Measurements from ENCODE around the gene PHLDB2.

Gene PHLDB2

DNA sequence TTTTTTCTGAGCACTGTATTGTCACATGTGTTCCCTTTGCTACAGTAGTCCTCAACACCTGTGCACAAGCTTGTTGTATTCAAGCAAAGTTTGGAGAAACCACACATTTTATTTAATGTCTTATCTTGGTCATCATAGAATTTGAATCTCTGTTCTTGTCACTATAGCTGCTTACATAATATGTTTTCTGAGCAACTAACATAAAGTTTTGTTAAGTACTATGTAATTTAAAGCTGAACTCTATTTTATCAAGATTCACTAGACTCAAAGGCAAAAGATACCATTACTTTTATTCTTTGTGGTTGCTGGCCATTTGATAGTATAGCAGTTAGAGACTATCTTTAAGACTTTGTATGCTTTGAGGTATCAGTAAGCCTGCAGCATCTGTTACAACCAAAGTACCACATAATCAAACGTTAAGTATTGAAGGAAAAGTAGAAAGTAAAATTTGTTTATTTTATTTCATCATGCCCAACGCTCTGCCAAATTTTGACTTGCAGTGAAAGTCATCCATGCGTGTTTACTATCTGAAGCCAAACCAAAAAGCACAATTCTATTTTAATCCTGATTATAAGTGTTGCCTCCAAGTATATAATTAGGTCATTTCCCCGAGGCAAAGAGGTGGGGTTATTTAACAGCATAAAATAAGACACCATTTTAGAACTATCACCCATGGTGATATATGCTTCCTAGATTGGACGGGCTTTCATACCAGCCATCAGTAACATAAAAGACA lies 109.4 kb downstream of the PHLDB2 start:
- no peak for DNase-seq

GRCh38 chr3:111970376-111970775 lies 111.3 kb downstream of the PHLDB2 start:
- DNase-seq, result no peak

GRCh38 chr3:111971533-111972130 lies 112.6 kb downstream of the PHLDB2 start:
- no peak for DNase-seq

- DNase-seq, result no peak
Measured at GRCh38 chr3:111972891-111973290, 113.8 kb downstream of the PHLDB2 start.

- DNase-seq, result no peak
Measured at GRCh38 chr3:111975131-111975530, 116.1 kb downstream of the PHLDB2 start.

- DNase-seq, result no peak
Measured at GRCh38 chr3:111976254-111976653, 117.2 kb downstream of the PHLDB2 start.

- peak; percentile 98 for DNase-seq
Measured at GRCh38 chr3:111978583-111979433, 119.7 kb downstream of the PHLDB2 start, which contains the start of gene ABHD10. ABHD10 (plus strand) TSS chr3:111979026; CDS start chr3:111979062, 36 bp downstream.

DNA sequence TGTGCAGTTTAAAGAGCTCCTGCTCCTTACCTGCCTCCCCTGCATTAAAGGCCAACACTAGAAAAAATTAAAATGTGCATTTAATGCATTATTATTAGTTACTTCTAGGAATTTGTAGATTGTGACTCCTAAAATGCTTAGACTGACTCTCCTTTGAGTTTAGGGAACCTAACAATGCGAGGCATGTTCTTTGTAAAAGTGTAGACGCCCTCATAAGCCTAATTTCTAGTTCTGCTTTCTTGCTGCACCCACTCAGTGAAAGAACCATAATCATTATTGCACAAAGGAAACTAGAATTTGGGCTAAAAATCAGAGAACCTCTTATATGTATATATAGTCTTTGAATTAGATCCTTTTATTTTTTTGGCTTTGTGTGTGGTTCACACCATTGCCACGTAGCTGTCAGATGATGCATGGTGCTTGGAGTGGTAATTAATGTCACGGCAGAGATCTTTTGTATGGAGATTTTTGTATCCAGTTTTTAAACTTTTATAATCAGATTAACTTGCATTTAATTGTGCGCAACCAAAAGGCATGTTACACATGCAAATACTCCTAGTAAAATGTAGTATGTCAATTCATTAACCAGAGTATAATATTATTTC lies 120.5 kb downstream of the PHLDB2 start:
- no peak for DNase-seq

DNA sequence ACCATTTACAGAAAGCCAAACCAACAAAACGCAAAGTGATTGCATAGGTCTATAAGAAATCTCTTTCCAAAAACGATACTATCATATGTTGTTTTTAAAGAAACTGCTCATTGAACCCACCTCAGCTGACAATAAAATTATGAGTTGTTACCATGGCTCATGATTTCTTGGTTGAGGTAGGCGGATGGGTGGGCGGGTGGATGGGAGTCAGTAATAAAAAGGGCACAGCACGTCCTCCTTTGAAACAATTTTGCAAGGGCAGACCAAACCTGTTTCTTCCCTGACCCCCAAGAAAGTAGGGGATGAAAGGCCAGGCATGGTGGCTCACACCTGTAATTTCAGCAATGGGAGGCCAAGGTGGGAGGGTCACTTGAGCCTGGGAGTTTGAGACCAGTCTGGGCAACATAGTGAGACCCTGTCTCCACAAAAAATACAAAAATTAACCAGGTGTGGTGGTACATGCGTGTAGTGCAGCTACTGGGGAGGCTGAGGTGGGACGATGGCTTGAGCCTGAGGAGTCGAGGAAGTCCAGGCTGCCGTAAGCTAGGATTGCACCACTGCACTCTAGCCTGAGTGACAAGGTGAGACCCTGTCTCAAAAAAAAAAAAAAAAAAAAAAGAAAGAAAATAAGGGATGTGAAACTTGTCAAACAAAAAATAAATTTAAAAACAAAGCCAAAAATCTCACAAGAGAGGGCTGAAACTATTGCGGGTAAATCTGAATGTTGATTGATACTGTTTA lies 121.8 kb downstream of the PHLDB2 start:
- peak; percentile 52 to 57 for DNase-seq

GRCh38 chr3:111981457-111981763 lies 122.3 kb downstream of the PHLDB2 start:
- DNase-seq, result no peak

- no peak for DNase-seq
Measured at GRCh38 chr3:111984636-111985298, 125.7 kb downstream of the PHLDB2 start.

DNA sequence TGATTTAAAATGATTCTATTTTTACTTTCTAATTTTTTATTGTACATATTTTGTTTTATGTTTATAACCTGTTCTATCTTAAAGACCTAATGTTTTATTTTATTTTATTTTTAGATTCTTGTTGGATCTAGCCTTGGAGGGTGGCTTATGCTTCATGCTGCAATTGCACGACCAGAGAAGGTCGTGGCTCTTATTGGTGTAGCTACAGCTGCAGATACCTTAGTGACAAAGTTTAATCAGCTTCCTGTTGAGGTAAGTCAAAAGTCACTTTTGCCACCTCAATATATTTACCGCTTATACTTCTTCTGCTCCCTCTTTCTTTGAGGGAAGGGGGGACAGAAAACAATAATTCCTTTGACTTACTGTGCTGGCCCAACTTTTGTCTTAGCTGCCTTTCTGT lies 127.7 kb downstream of the PHLDB2 start:
- DNase-seq, result no peak

DNA sequence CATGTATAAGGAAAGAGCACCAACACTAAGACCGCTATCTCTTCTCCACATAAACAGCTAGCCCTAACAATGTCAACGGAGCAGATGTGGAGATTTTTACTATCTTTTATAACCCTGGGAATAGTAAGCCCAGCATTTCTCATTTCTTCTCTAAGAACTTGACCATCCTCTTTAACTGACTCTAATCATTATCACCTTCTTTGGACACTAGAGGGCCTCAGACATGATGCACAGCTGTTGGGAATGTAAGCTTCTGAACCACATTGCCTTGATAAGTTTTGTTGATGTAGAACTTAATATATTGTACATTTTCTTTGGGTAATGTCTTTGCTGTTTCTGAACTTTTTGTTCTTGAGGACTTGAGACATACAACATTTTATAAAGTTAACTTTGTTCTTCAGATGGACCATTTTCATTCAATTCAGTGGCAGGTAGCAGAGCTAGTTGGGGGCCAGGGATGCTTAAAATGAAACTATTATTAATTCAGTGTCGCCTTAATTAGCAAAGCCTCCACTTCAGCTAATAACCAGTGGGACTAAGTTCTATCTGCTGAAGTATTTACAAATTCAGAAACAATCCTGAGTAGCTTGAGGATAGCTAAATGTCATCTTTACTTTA lies 130.1 kb downstream of the PHLDB2 start:
- DNase-seq, result no peak

DNA sequence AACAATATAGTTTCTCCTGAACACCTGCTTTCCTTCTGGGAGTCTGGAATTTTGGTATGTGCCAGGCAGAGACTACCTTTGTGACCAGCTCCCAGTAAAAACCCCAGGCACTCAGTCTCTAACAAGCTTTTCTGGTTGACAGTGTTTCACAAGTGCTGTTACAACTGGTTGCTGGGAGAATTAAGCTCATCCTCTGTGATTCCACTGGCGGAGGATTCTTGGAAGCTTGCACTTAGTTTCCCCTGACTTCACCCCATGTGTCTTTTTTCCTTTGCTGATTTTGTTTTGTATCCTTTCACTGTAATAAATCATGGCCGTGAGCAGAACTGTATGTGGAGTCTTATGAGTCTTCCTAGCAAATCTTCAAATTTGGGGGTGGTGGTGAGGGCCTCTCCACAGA lies 134.0 kb downstream of the PHLDB2 start:
- DNase-seq, result no peak

DNA sequence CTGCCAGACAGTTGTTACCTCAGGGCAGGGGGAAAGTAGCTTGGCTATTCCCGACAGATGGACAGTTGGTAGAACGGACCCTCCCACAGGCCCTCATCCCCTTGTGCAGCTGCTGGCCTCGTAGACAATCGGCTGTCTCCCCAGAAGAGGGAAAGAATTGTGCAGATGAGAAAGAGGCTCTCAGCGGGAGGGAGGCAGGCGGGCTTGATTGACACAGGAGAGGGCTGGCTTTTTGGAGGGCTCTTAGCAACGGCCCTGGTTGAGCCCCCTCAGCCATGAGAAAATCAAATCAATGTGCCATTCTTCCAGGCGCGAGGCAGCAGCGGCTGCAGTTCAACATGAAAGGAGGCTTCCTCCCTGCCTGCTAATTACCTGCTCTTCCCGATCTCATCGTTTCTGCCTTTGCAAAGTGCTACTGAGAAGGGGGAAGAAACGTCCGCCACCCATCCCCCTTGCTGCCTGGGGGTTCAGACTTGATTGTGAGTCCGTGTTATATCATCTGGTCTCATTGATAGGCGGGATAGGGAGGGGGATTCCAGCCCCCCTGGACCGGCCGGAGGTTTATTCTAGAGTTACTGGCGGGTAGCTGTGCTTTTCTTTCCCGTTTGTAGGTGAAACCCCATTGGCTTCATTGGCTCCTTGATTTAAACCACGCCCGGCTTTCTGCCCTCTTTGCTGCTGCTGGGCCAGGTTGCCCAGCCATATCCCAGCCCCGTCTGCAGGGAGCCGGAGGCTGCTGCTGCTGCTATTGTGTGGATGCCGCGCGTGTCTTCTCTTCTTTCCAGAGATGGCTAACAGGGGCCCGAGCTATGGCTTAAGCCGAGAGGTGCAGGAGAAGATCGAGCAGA lies 139.8 kb downstream of the PHLDB2 start, which contains the start of gene TAGLN3:
TAGLN3 (plus strand) TSS at position 287 of the 848 bp plus-strand sequence; CDS start at position 788, 501 bp downstream.
- no peak for DNase-seq

DNA sequence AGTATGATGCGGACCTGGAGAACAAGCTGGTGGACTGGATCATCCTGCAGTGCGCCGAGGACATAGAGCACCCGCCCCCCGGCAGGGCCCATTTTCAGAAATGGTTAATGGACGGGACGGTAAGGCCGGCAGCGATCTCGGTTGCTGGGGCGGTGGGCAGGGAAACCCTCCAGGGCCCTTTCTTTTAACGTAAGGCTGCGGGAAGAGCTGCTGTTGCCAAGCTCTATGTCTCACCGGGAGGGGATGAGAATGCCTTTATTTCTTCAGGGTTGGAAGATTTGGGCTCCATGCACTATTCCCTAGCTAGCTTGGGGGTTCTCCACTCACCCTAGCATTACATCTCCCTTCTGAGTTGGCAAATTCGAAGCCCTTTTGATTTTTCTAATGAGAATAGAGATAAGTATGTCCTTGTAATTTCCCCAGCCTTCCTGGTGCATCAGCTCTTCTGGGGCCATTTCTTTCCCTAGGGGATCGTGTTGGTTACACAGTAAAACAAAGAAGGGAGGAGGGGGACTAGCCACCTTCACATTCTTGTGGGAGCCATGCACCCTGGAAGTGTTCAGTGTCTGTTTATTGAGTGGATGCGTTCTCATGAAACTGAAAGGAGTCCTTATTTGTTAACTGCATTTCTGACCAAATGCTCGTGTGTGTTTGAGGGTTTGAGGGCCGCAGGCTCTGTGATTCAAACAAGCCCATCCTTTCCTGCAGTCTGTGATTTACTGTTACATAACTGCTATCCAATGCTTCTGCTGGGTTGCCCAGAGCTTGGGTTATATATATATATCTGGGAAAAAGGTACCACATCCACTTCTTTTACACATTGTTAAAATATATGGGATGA lies 140.6 kb downstream of the PHLDB2 start:
- DNase-seq, result no peak

GRCh38 chr3:112000367-112000771 lies 141.3 kb downstream of the PHLDB2 start:
- no peak for DNase-seq

- DNase-seq, result no peak
Measured at GRCh38 chr3:112000966-112001365, 141.9 kb downstream of the PHLDB2 start.

- DNase-seq, result no peak
Measured at GRCh38 chr3:112001526-112001925, 142.5 kb downstream of the PHLDB2 start.

Data from activated CD4-positive, alpha-beta T cell treated with anti-CD3 and anti-CD28 coated beads, Interleukin-2, amount 50 U/mL, for 48 hours (primary cell).